ENCODE data around the gene ZNF318.

DNA sequence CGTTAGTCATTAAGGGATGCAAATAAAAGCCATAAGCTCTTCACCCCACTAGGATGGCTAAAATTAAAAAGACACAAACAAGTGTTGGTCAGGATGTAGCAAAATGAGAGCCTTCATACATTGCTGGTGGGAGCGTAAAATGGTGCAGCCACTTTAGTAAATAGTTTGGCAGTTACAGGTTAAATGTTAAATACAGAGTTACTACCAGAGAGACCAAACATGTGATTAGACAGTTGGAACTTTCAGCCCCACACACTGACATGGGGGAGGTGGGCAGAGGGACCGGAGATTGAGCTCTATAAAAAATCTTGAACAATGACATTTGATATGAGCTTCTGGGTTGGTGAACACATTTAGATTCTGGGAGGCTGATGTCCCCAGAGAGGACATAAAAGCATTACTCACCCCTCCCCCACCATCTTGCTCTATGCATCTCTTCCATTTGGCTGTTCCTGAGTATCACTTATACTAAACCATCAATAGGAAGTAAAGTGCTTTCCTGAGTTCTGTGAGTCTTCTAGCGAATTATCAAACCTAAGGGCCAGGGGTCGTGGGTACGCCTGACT, 20.4 kb upstream of the ZNF318 start:
- no peak for TF ChIP-seq POLR2A (IDR thresholded peaks at IDR 0.05; ENCODE audit: low read depth, low read length)
- TF ChIP-seq, protein P1, sequence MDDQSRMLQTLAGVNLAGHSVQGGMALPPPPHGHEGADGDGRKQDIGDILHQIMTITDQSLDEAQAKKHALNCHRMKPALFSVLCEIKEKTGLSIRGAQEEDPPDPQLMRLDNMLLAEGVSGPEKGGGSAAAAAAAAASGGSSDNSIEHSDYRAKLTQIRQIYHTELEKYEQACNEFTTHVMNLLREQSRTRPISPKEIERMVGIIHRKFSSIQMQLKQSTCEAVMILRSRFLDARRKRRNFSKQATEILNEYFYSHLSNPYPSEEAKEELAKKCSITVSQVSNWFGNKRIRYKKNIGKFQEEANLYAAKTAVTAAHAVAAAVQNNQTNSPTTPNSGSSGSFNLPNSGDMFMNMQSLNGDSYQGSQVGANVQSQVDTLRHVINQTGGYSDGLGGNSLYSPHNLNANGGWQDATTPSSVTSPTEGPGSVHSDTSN (IDR thresholded peaks at IDR 0.05; ENCODE audit: insufficient replicate concordance, low read depth, low read length), result no peak
- TF ChIP-seq, protein P2, sequence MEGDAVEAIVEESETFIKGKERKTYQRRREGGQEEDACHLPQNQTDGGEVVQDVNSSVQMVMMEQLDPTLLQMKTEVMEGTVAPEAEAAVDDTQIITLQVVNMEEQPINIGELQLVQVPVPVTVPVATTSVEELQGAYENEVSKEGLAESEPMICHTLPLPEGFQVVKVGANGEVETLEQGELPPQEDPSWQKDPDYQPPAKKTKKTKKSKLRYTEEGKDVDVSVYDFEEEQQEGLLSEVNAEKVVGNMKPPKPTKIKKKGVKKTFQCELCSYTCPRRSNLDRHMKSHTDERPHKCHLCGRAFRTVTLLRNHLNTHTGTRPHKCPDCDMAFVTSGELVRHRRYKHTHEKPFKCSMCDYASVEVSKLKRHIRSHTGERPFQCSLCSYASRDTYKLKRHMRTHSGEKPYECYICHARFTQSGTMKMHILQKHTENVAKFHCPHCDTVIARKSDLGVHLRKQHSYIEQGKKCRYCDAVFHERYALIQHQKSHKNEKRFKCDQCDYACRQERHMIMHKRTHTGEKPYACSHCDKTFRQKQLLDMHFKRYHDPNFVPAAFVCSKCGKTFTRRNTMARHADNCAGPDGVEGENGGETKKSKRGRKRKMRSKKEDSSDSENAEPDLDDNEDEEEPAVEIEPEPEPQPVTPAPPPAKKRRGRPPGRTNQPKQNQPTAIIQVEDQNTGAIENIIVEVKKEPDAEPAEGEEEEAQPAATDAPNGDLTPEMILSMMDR (IDR thresholded peaks at IDR 0.05 in 2 of 3, conservative IDR thresholded peaks at IDR 0.05 in 1 of 3; ENCODE audit: control insufficient read depth in 2 of 3, extremely low read depth in 1 of 3, insufficient read depth in 1 of 3, low read depth in 3 of 3, low read length in 3 of 3), result no peak
- TF ChIP-seq POLR2AphosphoS2 (IDR thresholded peaks at IDR 0.05; ENCODE audit: low read depth, low read length), result no peak
- no peak for TF ChIP-seq POLR2AphosphoS5 (IDR thresholded peaks at IDR 0.05; ENCODE audit: low read length)
- TF ChIP-seq EZH2 (IDR thresholded peaks at IDR 0.05; ENCODE audit: borderline replicate concordance, control insufficient read depth, low read depth, low read length), result no peak
- no peak for TF ChIP-seq TBL1XR1 (IDR thresholded peaks at IDR 0.05; ENCODE audit: low read depth, low read length)
- TF ChIP-seq RFX5 (IDR thresholded peaks at IDR 0.05; ENCODE audit: low read depth, low read length), result no peak
- TF ChIP-seq TAF1 (IDR thresholded peaks at IDR 0.05; ENCODE audit: borderline replicate concordance, low read depth, low read length), result no peak
